Measurements from ENCODE around the gene ETFBKMT.
"Not testable (repeated sequence)": the region's sequence is repeated elsewhere in the genome, so short reads cannot be mapped to it uniquely, and the experiment has no call there.

DNA sequence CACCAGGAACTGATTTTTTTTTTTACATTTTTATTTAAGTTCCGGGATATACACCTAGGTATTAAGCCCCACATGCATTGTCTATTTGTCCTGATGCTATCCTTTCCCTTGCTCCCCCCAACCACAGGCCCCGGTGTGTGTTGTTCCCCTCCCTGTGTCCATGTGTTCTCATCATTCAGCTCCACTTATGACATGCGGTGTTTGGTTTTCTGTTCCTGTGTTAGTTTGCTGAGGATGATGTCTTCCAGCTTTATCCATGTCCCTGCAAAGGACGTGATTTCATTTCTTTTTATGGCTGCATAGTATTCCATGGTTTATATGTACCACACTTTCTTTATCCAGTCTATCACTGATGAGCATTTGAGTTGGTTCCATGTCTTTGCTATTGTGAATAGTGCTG, 57.5 kb downstream of the ETFBKMT start:
- TF ChIP-seq, protein P1, sequence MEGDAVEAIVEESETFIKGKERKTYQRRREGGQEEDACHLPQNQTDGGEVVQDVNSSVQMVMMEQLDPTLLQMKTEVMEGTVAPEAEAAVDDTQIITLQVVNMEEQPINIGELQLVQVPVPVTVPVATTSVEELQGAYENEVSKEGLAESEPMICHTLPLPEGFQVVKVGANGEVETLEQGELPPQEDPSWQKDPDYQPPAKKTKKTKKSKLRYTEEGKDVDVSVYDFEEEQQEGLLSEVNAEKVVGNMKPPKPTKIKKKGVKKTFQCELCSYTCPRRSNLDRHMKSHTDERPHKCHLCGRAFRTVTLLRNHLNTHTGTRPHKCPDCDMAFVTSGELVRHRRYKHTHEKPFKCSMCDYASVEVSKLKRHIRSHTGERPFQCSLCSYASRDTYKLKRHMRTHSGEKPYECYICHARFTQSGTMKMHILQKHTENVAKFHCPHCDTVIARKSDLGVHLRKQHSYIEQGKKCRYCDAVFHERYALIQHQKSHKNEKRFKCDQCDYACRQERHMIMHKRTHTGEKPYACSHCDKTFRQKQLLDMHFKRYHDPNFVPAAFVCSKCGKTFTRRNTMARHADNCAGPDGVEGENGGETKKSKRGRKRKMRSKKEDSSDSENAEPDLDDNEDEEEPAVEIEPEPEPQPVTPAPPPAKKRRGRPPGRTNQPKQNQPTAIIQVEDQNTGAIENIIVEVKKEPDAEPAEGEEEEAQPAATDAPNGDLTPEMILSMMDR (conservative IDR thresholded peaks at IDR 0.05 in 1 of 2, IDR thresholded peaks at IDR 0.05 in 1 of 2; ENCODE audit: extremely low read depth in 1 of 2, insufficient read depth in 1 of 2, low read depth in 1 of 2, low read length in 2 of 2): not testable (repeated sequence)
- TF ChIP-seq EZH2 (IDR thresholded peaks at IDR 0.05; ENCODE audit: borderline replicate concordance, low read length): not testable (repeated sequence)

Measured in mammary epithelial cell (primary cell).